Thyroid gland (tissue), 4 donors: ENCODE results near the gene MAD1L1.

ENCODE experiments used
- CTCF ChIP-seq, 6 experiments: fragments of 200-600 bp in 3 of 6; fragments of 450-650 bp in 3 of 6; sonication (generic) in 3 of 6; IDR thresholded peaks; one replicate each; pipeline ENCODE4 v1.5.1; 2016 to 2019; ENCODE audit warnings: antibody characterized with exemption in 6 of 6, mild to moderate bottlenecking in 2 of 6, inconsistent platforms in 1 of 6, moderate library complexity in 1 of 6
- POLR2A ChIP-seq, 2 donors: fragments of 450-650 bp; IDR thresholded peaks; one replicate each; pipeline ENCODE4 v1.6.1; 2017; ENCODE audit warnings: antibody characterized with exemption in 2 of 2, mild to moderate bottlenecking in 2 of 2, moderate library complexity in 1 of 2

GRCh38 chr7:2010101-2010500 lies 222.6 kb downstream of the MAD1L1 start:
- no peak for TF ChIP-seq POLR2A (IDR thresholded peaks at IDR 0.05)
- no peak for TF ChIP-seq CTCF (IDR thresholded peaks at IDR 0.05)
